HG03139 (cell line): ENCODE measurements around the gene NPPB.
"Not testable (repeated sequence)": the region's sequence is repeated elsewhere in the genome, so short reads cannot be mapped to it uniquely, and the experiment has no call there.

ENCODE experiments used
- ATAC-seq: cut with Tn5 transposase; IDR thresholded peaks from one replicate; pipeline ENCODE4 v1.9.1; 2021; ENCODE audit not compliant: unreplicated experiment

The NPPB gene

DNA sequence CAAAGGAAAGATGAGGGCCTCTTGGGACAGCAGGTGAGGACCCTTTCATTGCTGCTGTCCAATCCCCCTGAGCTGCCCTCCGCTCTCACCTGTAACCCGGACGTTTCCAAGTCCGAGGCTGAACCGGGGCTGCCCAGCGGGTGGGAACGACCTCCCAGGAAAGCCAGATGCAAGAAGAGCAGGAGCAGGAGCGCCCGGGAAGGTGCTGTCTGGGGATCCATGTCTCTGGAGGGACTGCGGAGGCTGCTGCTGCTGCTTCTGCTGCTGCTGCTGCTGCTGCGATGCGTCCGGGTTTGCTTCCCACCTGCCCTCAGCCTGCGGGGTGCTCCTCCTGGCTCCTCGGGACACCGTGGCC is at the start of gene NPPB:
NPPB (minus strand) TSS at position 333 of the 355 bp plus-strand sequence; CDS start at position 221, 112 bp downstream.
- no peak for ATAC-seq

DNA sequence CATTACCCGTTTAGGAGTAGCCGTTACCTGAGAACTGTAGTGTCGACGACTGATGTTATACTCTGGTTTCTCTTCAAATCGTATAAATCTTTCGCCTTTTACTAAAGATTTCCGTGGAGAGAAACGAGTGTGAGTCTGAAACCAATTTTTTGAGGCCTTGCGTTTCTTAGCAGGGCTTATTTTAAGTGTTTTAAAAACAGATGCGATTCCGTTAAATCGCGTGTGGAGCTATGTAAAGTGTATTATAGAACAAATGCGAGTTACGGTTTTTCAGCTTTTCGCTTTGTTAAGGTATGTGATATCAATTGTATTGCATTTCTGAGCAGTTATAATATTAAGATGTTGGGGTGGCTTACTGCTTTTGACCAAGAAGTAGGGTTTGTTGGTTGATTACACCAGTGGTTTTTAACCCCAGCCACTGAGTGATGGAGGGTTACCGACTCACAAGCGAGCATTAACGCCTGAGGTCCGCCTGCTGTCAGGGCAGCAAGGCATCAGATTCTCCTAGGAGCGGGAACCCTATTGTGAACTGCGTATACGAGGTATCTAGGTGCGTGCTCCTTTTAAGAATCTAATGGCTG is 49.4 kb upstream of the NPPB start:
- peak; percentile 37 for ATAC-seq

DNA sequence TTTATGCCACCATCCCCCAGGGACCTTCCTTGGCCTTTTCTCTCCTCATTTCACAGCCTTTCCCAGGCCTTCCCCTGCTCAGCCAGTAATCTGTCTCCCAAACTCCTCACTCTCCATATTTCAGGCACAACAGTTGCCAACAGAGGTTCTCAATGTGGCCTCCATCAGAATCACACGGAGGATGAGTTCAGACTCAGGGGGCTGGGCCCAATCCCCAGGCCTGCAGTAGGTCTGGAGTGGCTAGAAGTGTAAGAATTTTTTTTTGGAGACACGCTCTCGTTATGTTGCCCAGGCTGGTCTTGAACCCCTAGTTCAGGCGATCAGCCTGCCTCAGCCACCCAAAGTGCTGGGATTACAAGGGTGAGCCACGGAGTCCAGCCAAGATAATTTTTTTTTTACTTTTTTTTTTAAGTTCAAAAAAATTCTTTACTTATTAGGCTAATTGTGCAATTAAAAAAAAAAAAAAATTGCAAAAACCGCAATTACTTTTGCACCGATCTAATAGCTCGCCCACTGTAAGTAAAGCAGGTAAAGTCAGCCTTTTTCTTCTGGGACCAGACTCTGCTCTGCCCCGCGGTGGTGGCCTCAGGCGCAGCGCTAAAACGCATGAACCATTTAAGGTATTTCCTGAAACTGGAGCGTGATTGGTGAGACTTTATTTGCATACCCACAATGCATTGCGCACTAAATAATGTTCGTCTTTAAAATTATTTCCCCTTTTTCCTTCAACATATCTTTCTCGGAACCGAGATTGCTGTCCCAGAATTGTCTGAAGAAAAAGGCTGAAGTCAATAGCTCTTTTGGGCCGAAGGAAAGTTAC is 48.7 kb upstream of the NPPB start:
- ATAC-seq = peak; percentile 45

DNA sequence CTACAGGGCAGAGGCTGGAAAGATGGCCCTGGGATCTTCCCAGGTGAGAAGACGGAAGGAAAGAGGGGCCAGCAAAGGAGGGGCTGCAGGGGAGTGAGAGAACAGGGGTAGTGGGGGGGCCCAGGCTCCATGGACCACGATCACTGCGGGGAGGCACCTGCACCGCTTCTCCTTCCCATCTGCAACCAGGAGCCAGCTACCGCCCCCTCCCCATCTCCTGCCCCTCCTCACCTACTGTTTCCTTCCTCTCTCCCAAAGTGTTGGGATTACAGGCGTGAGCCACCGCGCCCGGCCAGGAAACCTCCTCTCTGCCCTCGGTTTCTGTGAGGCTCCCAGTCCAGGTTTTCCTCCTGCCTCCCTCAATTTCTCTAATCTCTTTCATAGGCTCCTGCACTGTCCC is 48.1 kb upstream of the NPPB start:
- ATAC-seq = no peak

DNA sequence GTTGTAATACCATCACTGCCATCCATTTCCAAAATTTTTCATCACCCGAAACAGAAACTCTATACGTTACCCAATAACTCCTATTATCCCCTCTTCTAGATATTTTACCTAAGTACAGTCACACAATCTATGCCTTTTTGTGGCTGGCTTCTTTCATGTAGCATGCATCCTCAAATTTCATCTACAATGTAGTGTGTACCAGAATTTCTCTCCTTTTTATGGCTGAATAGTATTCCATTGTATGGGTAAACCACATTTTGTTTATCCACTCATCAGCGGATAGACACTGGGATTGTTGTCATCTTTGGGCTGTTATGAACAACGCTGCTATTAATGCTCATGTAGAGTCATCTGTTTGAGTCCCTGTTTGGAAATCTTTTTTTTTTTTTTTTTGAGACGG is 46.2 kb upstream of the NPPB start:
- no peak for ATAC-seq

DNA sequence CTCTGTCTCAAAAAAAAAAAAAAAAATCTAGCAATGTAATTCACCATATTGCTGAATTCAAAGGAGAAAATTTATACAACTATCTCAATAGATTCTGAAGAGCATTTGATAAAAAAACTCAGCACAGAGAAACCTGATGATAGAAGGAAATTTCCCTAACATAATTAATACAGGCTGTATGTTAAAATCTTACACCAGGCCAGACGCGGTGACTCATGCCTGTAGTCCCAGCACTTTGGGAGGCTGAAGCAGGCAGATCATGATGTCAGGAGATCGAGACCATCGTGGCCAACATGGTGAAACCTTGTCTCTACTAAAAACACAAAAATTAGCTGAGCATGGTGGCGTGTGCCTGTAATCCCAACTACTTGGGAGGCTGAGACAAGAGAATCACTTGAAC is 45.4 kb upstream of the NPPB start:
- ATAC-seq = not testable (repeated sequence)

DNA sequence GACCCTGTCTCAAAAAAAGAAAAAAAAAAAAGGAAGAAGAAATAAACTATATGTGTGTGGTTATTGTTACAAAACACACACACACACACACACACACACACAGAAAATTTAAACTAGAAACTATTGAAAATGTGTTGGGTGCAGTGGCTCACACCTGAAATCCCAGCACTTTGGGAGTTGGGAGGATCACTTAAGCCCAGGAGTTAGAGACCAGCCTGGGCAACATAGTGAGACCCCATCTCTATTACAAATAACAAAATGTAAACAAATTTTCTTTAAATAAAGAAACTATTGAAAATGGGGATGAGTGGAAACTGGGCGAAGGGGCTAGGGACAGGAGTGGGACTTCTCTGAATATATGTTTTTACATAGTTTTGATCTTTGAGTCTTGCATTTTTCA is 44.5 kb upstream of the NPPB start:
- ATAC-seq = no peak

DNA sequence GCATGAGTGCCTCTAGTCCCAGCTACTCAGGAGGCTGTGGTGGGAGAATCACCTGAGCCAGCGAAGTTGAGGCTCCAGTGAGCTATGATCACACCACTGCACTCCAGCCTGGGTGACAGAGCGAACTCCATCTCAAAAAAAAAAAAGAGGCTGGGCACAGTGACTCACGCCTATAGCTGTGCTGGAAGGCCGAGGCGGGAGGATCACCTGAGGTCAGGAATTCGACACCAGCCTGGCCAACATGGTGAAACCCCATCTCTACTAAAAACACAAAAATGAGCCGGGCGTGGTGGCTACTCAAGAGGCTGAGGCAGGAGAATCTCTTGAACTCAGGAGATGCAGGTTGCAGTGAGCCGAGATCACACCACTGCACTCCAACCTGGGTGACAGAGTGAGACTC is 42.7 kb upstream of the NPPB start:
- not testable (repeated sequence) for ATAC-seq

DNA sequence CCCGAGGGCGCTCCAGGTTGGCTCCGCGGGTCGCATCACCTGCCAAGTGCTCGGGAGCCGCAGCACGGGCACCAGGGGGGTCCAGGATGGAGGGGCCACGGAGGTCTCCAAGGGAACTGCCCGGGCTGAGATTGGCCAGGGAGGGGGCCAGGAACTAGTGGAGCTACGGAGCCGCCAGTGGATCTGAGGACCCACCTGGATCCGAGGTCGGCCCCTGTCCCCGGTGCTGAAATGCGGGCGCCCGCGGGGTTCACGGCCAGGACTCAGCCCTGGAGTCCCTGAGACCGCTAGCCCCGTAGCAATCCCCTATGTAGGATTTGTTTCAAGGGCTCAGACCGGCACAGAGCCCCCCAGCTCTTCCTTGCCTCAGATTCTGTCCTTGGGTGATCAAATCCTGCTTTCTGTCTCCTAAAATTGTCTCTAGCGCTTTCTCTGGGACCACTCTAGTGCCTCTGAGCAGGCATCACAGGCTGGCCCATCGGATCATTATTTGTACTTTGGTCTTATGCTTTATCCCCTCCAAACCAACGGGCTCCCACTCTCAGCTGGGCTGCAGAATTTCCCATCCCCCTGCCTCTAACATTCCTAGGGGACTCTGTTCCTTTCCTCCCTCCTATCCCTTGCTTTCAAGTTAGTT is 40.2 kb upstream of the NPPB start:
- no peak for ATAC-seq

DNA sequence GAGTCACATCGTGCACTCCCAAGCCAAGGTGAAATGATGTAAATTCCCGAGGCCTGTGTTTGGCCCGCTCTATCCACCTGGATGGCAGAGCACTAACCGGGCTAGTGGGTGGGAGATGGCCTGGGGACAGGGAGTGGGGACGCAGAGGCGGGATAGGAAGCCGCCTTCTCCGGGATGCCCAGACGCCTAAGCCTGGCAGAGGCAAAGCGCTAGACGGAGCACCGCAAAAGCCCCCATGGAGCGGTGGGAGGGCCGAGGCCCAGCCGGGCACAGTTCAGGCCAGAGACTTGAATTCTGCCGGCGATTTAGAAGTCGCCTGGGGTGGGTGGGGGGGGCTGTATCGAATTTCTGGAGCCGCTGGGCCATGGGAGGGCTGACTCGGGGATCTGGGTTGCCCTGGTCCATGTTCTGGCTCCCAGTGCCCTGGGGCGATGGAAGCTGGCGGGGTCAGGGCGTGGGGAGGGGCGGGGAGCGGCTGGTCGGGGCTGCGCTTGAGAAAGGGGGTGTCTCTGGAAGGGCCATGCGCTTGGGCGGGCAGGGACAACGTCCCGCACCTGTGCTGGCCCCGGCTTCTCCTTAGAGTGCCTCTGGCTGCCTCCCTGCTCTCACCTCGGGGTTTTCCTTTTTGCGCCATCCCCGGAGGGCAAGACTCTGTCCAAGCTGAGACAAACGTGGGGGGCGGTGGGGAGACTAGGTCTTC is 39.5 kb upstream of the NPPB start:
- no peak for ATAC-seq

DNA sequence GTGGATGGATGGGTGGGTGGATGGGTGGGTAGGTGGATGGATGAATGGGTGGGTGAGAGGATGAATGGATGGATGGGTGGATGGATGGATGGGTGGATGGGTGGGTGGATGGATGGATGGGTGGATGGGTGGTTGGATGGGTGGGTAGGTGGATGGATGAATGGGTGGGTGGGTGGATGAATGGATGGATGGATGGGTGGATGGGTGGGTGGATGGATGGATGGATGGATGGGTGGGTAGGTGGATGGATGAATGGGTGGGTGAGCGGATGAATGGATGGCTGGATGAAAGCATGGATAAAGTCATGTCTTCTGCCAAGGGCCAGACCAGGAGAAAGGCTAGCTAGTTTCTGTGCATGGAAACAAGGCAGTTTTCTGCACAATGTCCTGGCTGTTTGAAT is 35.8 kb upstream of the NPPB start:
- not testable (repeated sequence) for ATAC-seq

DNA sequence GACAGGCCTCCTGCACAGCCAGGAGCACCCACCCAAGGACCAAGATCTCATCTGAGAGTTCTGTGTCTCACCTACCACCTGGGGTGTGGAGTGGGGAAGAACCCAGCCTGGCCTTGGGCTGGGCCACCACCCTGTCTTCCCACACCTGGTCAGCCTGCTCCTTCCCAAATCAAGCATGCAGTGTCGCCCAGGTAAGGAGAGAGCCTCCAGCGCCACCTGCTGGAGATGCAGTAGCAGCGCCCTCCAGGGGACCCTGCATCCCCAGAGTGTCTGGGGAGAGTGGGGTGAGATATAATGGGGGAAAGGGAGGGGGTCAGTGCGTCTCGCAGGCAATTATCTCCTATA is 35.1 kb upstream of the NPPB start:
- ATAC-seq = no peak

DNA sequence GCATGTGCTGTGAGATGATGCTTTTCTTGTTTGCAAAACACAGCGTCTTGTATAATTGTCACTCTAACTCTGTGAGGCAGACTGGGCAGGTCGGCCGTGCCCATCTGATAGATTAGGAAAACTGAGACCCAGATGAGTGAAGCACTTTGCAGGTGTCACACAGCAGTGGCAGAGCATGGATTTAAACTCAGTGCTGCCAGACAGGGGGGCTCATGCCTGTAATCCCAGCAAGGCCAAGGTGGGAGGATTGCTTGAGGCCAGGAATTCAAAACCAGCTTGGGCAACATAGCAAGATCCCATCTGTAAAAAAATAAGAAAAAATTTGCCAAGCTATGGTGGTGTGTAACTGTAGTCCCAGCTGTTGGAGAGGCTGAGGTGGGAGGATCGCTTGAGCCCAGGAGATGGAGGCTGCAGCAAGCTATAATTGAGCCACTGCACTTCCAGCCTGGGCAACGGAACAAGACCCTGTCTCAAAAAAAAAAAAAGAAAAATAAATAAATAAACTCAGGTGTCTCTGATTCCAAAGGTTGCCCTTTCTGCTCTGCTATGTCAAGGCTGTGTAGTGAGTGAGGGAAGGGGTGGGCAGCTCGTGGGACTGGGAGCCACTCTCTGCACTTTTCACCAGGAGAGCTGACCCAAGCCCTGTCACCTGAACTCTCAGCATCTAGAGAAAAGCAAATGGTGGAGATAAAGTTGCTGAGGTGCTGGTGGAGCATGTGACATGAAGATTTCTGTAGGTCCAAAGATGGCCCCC is 32.9 kb upstream of the NPPB start:
- no peak for ATAC-seq

DNA sequence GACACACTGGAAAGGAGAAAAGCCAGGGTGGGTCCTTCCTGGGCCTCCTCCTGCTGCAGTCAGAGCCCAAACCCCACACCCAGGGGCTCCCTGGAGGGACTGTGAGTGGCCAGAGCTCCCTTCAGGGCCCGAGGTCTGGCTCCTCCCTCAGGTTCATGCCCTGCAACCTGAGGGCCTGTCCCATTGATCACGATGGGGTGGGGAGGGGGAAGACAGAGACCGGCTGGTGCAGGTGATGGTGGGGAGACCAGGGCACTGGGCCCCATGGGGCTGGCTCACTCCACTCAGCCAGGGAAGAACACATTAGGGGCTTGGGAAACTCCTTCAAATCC is 30.1 kb upstream of the NPPB start:
- ATAC-seq = no peak

DNA sequence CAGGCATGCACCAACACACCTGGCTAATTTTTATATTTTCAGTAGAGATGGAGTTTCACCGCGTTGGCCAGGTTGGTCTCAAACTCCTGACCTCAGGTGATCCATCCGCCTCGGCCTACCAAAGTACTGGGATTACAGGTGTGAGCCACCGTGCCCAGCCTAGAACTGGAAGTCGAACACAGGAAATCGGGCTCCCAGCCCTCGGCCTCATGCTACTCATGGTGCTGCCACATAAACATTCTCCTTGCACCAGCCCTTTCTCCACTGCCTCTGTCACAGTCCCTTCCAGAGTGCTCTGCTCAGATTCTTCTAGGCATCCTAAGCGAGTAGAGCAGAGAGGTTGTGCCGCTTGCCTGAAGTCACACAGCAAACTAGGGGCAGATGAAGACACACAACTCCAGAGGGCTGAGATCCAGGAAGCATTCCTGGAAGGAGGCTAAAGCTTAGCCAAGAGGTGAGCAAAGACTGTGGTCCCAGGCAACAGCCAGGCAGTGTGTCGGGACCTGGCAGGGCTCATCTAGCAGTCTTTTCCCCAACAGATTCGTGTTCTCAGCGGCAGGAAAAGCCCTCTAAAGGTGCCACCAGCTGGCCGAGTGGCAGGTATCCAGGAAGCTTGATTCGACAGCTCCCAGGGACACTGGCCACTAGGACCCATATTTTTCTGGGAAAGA is 29.6 kb upstream of the NPPB start:
- no peak for ATAC-seq

DNA sequence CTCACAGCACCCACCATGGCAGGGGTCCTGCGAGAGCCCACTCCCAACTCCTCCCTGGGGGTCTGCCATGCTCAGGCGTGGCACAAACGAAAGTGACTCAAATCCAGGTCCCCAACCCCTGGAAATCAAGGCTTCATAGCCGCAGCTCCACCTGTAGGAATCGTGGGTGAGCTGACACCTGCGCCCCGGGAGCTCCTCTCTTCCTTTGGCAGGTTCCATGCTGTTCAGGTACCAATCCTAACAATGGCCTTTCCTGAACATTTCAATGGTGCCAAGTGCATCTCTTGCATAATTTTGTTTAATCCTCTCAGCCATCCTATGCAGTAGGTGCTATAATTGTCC is 28.9 kb upstream of the NPPB start:
- no peak for ATAC-seq

DNA sequence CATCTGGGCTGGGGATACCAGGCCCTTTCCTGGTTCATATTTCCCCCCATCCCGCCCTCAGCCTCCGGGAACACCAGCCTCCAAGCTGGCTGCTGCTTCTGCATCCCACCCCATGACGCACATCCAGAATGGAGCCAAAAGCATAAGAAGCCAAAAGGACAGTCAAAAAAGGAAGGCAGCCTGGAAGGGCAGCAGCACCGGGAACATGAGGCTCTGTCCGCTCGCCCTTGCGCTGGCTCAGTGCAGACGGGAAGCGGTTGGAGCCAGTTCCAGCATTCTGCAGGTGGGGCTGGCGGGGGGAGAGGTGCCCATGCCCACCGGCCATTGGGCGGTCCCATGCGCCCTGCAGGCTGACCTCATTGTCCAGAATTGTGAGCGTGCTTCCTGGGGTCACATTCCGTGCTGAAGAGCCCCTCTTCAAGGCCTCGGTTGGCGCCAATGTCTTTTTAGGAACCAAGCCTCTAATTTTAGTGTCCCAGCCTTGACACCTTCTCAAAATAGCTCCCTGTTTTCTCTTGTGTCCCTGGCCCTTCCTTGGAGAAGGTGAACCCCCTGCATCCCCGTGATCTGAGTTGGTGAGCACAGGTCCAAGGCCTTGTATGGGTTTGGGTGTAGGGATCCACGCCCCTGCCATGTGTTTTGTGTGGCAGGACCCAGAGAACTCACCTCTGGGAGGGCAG is 28.4 kb upstream of the NPPB start:
- no peak for ATAC-seq

DNA sequence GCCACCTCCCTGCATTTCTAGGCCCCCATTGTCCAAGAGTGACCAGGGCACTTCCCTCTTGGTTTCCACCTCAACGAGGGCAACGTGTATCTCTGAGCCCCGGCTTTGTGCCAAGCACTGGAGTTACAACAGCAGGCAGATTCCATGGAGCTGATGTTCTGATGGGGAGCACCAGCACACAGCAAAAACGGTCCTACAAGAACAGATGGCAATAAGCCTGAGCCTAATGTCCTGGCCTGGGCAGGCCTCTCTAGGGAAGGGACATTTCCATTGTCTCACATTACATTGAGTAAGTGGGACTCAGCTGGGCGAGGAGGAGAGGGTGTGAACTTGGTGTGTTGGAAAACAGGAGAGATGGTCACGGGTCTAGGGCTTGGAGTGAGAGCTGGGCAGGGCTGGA is 27.2 kb upstream of the NPPB start:
- ATAC-seq = no peak

DNA sequence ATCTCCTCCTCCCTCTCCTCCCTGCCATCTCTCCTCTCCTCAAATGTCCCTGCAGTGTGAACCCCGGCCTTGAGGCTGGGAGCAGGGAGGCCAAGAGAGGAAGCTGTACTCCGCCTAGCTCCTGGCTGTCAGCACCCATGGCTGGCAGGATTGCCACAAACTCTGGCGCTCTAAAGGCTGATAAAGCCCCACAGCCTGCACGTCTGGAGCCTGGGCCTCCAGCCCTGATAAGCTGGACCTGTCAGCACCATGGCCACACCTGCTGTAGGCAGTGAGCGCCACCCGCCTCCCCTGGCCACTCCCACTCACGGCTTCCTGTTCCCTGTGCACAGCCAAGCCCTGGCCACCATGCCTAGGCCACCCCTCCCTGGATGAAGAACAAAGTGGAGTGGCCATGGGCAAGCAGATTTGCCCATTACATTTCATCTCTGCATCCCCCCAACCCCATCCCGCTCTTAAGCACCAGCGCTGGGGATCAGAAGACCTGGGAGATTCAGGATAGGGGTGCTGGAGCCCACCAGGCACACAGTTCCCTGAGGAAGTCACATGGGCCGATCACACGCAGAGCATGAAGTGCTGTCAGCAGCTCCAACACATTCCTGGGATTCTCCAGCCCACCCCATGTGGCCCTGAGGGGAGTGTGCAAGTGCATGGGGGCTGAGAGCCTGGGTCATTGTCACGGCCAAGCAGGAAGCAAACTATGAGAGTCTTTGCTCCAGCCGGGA is 24.2 kb upstream of the NPPB start:
- ATAC-seq = no peak
